ENCODE measurements around the gene SPACA5.
"Not testable (repeated sequence)": the region's sequence is repeated elsewhere in the genome, so short reads cannot be mapped to it uniquely, and the experiment has no call there.

Gene SPACA5

GRCh38 chrX:48006688-48007087 lies at the start of gene SPACA5:
SPACA5 (plus strand) TSS chrX:48006988; CDS start chrX:48007803, 815 bp downstream.
- DNase-seq = not testable (repeated sequence)

- not testable (repeated sequence) for DNase-seq
Observed at GRCh38 chrX:47958206-47958605, 48.6 kb upstream of the SPACA5 start.

- no peak for DNase-seq
Observed at GRCh38 chrX:47958761-47959342, 47.9 kb upstream of the SPACA5 start.

- DNase-seq = no peak
Observed at GRCh38 chrX:47960406-47960805, 46.4 kb upstream of the SPACA5 start.

GRCh38 chrX:47961830-47962229 lies 45.0 kb upstream of the SPACA5 start:
- DNase-seq = not testable (repeated sequence)

GRCh38 chrX:47965526-47965925 lies 41.3 kb upstream of the SPACA5 start:
- DNase-seq = not testable (repeated sequence)

- DNase-seq = no peak
Observed at GRCh38 chrX:47973235-47973634, 33.6 kb upstream of the SPACA5 start.

GRCh38 chrX:47976254-47977151 lies 30.3 kb upstream of the SPACA5 start:
- DNase-seq = no peak

- DNase-seq = no peak
Observed at GRCh38 chrX:47991263-47992094, 15.3 kb upstream of the SPACA5 start.

- DNase-seq = no peak
Observed at GRCh38 chrX:47992095-47992380, 14.8 kb upstream of the SPACA5 start.

GRCh38 chrX:47992669-47993068 lies 14.1 kb upstream of the SPACA5 start:
- DNase-seq = no peak

- DNase-seq = no peak
Observed at GRCh38 chrX:48001260-48001659, 5.5 kb upstream of the SPACA5 start.

- DNase-seq = no peak
Observed at GRCh38 chrX:48002319-48002718, 4.5 kb upstream of the SPACA5 start.

GRCh38 chrX:48002929-48003328 lies 3.9 kb upstream of the SPACA5 start:
- no peak for DNase-seq

- no peak for DNase-seq
Observed at GRCh38 chrX:48003367-48003757, 3.4 kb upstream of the SPACA5 start.

GRCh38 chrX:48003758-48004457 lies 2.9 kb upstream of the SPACA5 start, which contains the start of gene ZNF182:
ZNF182 (minus strand) TSS chrX:48003989; CDS start chrX:48002609, 1,380 bp downstream.
- peak; percentile 79 for DNase-seq

- not testable (repeated sequence) for DNase-seq
Observed at GRCh38 chrX:48009445-48009960, 2.7 kb downstream of the SPACA5 start.

GRCh38 chrX:48016583-48017310 lies 10.0 kb downstream of the SPACA5 start:
- not testable (repeated sequence) for DNase-seq

- not testable (repeated sequence) for DNase-seq
Observed at GRCh38 chrX:48019892-48020291, 13.1 kb downstream of the SPACA5 start.

GRCh38 chrX:48020472-48020871 lies 13.7 kb downstream of the SPACA5 start:
- DNase-seq = not testable (repeated sequence)

GRCh38 chrX:48021026-48021900 lies 14.5 kb downstream of the SPACA5 start:
- DNase-seq = peak; percentile 52

Data from NCI-H2171 (cell line).